PC-3 (cell line): ENCODE data around the gene NFKBIL1. TPM values are rescaled to one million over a fixed set of nuclear protein-coding genes. Genes with fewer than 3 reads are reported as not detected.

Experiments
- ATAC-seq: fragments of 200-7000 bp; cut with Tn5 transposase; 2 replicates; pipeline ENCODE4 v1.9.1; 2020; ENCODE audit warnings: mild to moderate bottlenecking, moderate library complexity
- BruUV-seq: library from RNA; stranded (reverse); fragments of 400-500 nt; replicated peaks from 2 replicates; lab custom pipeline; 2021; lab: Mats Ljungman, UMichigan
- CTCF ChIA-PET: fragments of 300-600 bp; sonication (Branson Sonifier 250); formaldehyde crosslinking; loops from one replicate; lab custom pipeline; 2022; ENCODE audit warnings: antibody characterized with exemption; lab: Charles Lee
- POLR2A ChIA-PET: fragments of 300-600 bp; sonication (Branson Sonifier 250); formaldehyde crosslinking; loops from one replicate; lab custom pipeline; 2022; ENCODE audit warnings: antibody characterized with exemption; ENCODE audit not compliant: unreplicated experiment; lab: Charles Lee
- DNase-seq: peaks from one replicate; pipeline ENCODE4 v3.0.0-alpha.2; 2015
- H2AFZ ChIP-seq: fragments of 300-600 bp; sonication (generic); 2 replicates; pipeline ENCODE4 v1.6.0; 2016; ENCODE audit warnings: antibody characterized with exemption, low read length
- H3F3A ChIP-seq: fragments of 300-600 bp; sonication (generic); one replicate; pipeline ENCODE4 v1.6.0; 2017; ENCODE audit warnings: antibody characterized with exemption, low read length, control low read depth, mild to moderate bottlenecking; ENCODE audit not compliant: unreplicated experiment
- H3K27ac ChIP-seq: fragments of 300-600 bp; sonication (generic); 2 replicates; pipeline ENCODE4 v1.5.1; 2016; ENCODE audit warnings: mild to moderate bottlenecking, low read length
- H3K27me3 ChIP-seq: fragments of 300-600 bp; sonication (generic); 2 replicates; pipeline ENCODE4 v1.6.1; 2016; ENCODE audit warnings: low read length, mixed read lengths
- H3K36me3 ChIP-seq: fragments of 300-600 bp; sonication (generic); 2 replicates; pipeline ENCODE4 v1.6.1; 2016; ENCODE audit warnings: low read depth, mixed run types, low read length, mixed read lengths
- H3K4me1 ChIP-seq: fragments of 300-600 bp; sonication (generic); 2 replicates; pipeline ENCODE4 v1.5.1; 2016; ENCODE audit warnings: low read length; ENCODE audit not compliant: insufficient read depth
- H3K4me2 ChIP-seq: fragments of 300-600 bp; sonication (generic); 2 replicates; pipeline ENCODE4 v1.6.0; 2016; ENCODE audit warnings: low read length
- H3K4me3 ChIP-seq: fragments of 300-600 bp; sonication (generic); 2 replicates; pipeline ENCODE4 v1.5.1; 2016; ENCODE audit warnings: mild to moderate bottlenecking, low read length, mixed read lengths
- H3K79me2 ChIP-seq: fragments of 300-600 bp; sonication (generic); 2 replicates; pipeline ENCODE4 v1.6.1; 2017; ENCODE audit warnings: low read length, mixed read lengths
- H3K9ac ChIP-seq: fragments of 300-600 bp; sonication (generic); 2 replicates; pipeline ENCODE4 v1.6.0; 2016; ENCODE audit warnings: mild to moderate bottlenecking, low read length
- H3K9me2 ChIP-seq: fragments of 300-600 bp; sonication (generic); replicated peaks from 2 replicates; pipeline ENCODE4 v1.6.1; 2016; ENCODE audit warnings: mixed run types, low read length, mixed read lengths
- H3K9me3 ChIP-seq: fragments of 300-600 bp; sonication (generic); 2 replicates; pipeline ENCODE4 v1.6.1; 2016; ENCODE audit warnings: low read length, mixed read lengths
- H4K20me1 ChIP-seq: fragments of 300-600 bp; sonication (generic); 2 replicates; pipeline ENCODE4 v1.6.1; 2016; ENCODE audit warnings: low read length, mixed read lengths
- EZH2 ChIP-seq: fragments of 300-600 bp; sonication (generic); IDR thresholded peaks from one replicate; pipeline ENCODE4 v1.6.1; 2017; ENCODE audit warnings: antibody characterized with exemption, mild to moderate bottlenecking, low read length; ENCODE audit not compliant: unreplicated experiment
- EZH2phosphoT487 ChIP-seq: fragments of 300-600 bp; sonication (generic); IDR thresholded peaks from 2 replicates; pipeline ENCODE4 v1.6.1; 2018; ENCODE audit warnings: mild to moderate bottlenecking, antibody characterized with exemption, low read length, borderline replicate concordance
- intact Hi-C: fragments of 100-400 bp; cut with micrococcal nuclease; formaldehyde crosslinking; loops from 2 replicates; pipeline ENCODE4 v1.9.0; 2023
- total RNA-seq: library from RNA; depleted of rRNA; stranded (reverse); fragments of >200 nt; gene quantifications from 2 replicates; pipeline ENCODE4 v1.2.3, GENCODE V29; 2014
- TF ChIP-seq, protein P1 (sequence below): fragments of 300-600 bp; sonication (generic); conservative IDR thresholded peaks from 2 replicates; pipeline ENCODE4 v1.5.1; 2017; ENCODE audit warnings: antibody characterized with exemption, low read depth, mild to moderate bottlenecking, low read length

The NFKBIL1 gene
- total RNA-seq, 1 experiment from 2014 or later, result 38.2 TPM

GRCh38 chr6:31577579-31577966 lies 30.2 kb downstream of the NFKBIL1 start:
- TF ChIP-seq, protein P1, sequence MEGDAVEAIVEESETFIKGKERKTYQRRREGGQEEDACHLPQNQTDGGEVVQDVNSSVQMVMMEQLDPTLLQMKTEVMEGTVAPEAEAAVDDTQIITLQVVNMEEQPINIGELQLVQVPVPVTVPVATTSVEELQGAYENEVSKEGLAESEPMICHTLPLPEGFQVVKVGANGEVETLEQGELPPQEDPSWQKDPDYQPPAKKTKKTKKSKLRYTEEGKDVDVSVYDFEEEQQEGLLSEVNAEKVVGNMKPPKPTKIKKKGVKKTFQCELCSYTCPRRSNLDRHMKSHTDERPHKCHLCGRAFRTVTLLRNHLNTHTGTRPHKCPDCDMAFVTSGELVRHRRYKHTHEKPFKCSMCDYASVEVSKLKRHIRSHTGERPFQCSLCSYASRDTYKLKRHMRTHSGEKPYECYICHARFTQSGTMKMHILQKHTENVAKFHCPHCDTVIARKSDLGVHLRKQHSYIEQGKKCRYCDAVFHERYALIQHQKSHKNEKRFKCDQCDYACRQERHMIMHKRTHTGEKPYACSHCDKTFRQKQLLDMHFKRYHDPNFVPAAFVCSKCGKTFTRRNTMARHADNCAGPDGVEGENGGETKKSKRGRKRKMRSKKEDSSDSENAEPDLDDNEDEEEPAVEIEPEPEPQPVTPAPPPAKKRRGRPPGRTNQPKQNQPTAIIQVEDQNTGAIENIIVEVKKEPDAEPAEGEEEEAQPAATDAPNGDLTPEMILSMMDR, result no peak
- no peak for TF ChIP-seq EZH2phosphoT487
- TF ChIP-seq EZH2, result no peak
- Histone ChIP-seq H3K79me2 (no peaks in the 10 kb centered on the region), H3K9me3 (no peaks in the 10 kb centered on the region), H2AFZ (no peak overlapping the region), H3K27ac (no peak overlapping the region), H3K4me3 (no peak overlapping the region), H3K4me2 (no peak overlapping the region), H3F3A (no peaks in the 10 kb centered on the region), H3K27me3 (no peaks in the 10 kb centered on the region), H3K9me2 (no peaks in the 10 kb centered on the region), H3K9ac (no peak overlapping the region), H3K4me1 (peaks cover 11% of the 10 kb centered on the region; the same call in 1 of the 2 replicates), H4K20me1 (no peaks in the 10 kb centered on the region), H3K36me3 (no peaks in the 10 kb centered on the region)
- BruUV-seq, result no TSS peak
- POLR2A ChIA-PET, result no interaction called here
- no peak for DNase-seq
- CTCF ChIA-PET, result interaction anchor here (0.6 kb wide), 1 partner anchor 21 kb away, joined by 3 read pairs; no protein-coding TSS in a partner anchor
- intact Hi-C loops, result no loop called here
- ATAC-seq, result no peak

DNA sequence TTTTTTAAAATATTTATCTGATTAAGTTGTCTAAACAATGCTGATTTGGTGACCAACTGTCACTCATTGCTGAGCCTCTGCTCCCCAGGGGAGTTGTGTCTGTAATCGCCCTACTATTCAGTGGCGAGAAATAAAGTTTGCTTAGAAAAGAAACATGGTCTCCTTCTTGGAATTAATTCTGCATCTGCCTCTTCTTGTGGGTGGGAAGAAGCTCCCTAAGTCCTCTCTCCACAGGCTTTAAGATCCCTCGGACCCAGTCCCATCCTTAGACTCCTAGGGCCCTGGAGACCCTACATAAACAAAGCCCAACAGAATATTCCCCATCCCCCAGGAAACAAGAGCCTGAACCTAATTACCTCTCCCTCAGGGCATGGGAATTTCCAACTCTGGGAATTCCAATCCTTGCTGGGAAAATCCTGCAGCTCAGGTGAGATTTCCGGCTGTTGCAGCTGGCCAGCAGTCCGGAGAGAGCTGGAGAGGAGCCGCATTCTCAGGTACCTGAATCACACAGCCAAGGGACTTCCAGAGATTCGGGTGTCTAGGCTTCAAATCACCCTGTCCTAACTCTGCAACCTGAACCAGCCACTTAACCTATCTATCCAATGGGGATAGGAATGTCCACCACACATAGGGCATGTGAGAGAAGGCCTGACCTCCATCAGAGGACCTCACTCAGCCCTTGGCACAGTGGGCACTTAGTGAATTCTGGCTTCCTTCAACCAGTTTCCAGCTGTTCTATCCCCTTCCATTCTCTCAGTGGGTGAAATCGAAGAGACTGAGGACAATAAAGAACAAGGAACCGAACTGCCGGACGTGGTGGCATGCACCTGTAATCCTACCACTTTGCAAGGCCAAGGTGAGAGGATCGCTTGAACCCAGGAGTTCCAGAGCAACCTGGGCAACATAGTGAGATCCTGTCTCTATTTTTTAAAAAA lies 31.0 kb downstream of the NFKBIL1 start:
- H4K20me1 ChIP-seq, result no peaks in the 10 kb centered on the region
- peak; percentile 57 for DNase-seq
- POLR2A ChIA-PET, result no interaction called here
- H3K79me2 ChIP-seq, result no peaks in the 10 kb centered on the region
- TF ChIP-seq EZH2phosphoT487, result no peak
- no peak for TF ChIP-seq EZH2
- TF ChIP-seq, protein P1, result no peak
- no peak overlapping the region for H3K27ac ChIP-seq
- BruUV-seq, result no TSS peak
- CTCF ChIA-PET, result no interaction called here
- no peaks in the 10 kb centered on the region for H3K9me2 ChIP-seq
- H3K9me3 ChIP-seq, result no peaks in the 10 kb centered on the region
- peaks cover 11% of the 10 kb centered on the region; the same call in 1 of the 2 replicates for H3K4me1 ChIP-seq
- H2AFZ ChIP-seq, result no peak overlapping the region
- no peak overlapping the region for H3K9ac ChIP-seq
- intact Hi-C loops, result no loop called here
- H3K4me2 ChIP-seq, result peak overlapping the region; percentile 10; the same call in 1 of the 2 replicates
- no peaks in the 10 kb centered on the region for H3F3A ChIP-seq
- no peak overlapping the region for H3K4me3 ChIP-seq
- H3K36me3 ChIP-seq, result no peaks in the 10 kb centered on the region
- no peaks in the 10 kb centered on the region for H3K27me3 ChIP-seq
- no peak for ATAC-seq

- no TSS peak for BruUV-seq
- no peak overlapping the region for H3K4me2 ChIP-seq
- no peaks in the 10 kb centered on the region for H4K20me1 ChIP-seq
- peaks cover 11% of the 10 kb centered on the region; the same call in 1 of the 2 replicates for H3K4me1 ChIP-seq
- no peak for TF ChIP-seq EZH2
- TF ChIP-seq, protein P1, result no peak
- no peak for TF ChIP-seq EZH2phosphoT487
- DNase-seq, result no peak
- no peaks in the 10 kb centered on the region for H3K9me3 ChIP-seq
- H3K36me3 ChIP-seq, result no peaks in the 10 kb centered on the region
- H3K9ac ChIP-seq, result no peak overlapping the region
- no peak overlapping the region for H3K4me3 ChIP-seq
- no peak for ATAC-seq
- intact Hi-C loops, result no loop called here
- no peak overlapping the region for H3K27ac ChIP-seq
- no peaks in the 10 kb centered on the region for H3K9me2 ChIP-seq
- CTCF ChIA-PET, result no interaction called here
- no peak overlapping the region for H2AFZ ChIP-seq
- no peaks in the 10 kb centered on the region for H3F3A ChIP-seq
- H3K79me2 ChIP-seq, result no peaks in the 10 kb centered on the region
- no peaks in the 10 kb centered on the region for H3K27me3 ChIP-seq
- POLR2A ChIA-PET, result no interaction called here
These were observed 31.7 kb downstream of the NFKBIL1 start for GRCh38 chr6:31579119-31579505.
